Gastroesophageal sphincter (tissue), 3 donors: ENCODE measurements around the gene S100B.

Source experiments
- EP300 ChIP-seq: sonication (generic); formaldehyde crosslinking; IDR thresholded peaks from one replicate; pipeline ENCODE4 v1.6.1; 2017; ENCODE audit warnings: antibody characterized with exemption, mild to moderate bottlenecking
- POLR2A ChIP-seq, 2 donors: fragments of 450-650 bp; IDR thresholded peaks; one replicate each; pipeline ENCODE4 v1.6.1; 2017; ENCODE audit warnings: antibody characterized with exemption in 2 of 2, mild to moderate bottlenecking in 2 of 2, moderate library complexity in 1 of 2
- POLR2AphosphoS5 ChIP-seq: sonication (generic); formaldehyde crosslinking; IDR thresholded peaks from one replicate; pipeline ENCODE4 v1.6.1; 2017; ENCODE audit warnings: antibody characterized with exemption
- TF ChIP-seq, protein P1 (sequence below), 4 experiments: fragments of 200-600 bp in 2 of 4; fragments of 450-650 bp in 2 of 4; sonication (generic) in 1 of 4; IDR thresholded peaks; one replicate each; pipeline ENCODE4 v1.5.1; 2017 to 2019; ENCODE audit warnings: antibody characterized with exemption in 4 of 4, mild to moderate bottlenecking in 2 of 4, moderate library complexity in 2 of 4

- TF ChIP-seq, protein P1, sequence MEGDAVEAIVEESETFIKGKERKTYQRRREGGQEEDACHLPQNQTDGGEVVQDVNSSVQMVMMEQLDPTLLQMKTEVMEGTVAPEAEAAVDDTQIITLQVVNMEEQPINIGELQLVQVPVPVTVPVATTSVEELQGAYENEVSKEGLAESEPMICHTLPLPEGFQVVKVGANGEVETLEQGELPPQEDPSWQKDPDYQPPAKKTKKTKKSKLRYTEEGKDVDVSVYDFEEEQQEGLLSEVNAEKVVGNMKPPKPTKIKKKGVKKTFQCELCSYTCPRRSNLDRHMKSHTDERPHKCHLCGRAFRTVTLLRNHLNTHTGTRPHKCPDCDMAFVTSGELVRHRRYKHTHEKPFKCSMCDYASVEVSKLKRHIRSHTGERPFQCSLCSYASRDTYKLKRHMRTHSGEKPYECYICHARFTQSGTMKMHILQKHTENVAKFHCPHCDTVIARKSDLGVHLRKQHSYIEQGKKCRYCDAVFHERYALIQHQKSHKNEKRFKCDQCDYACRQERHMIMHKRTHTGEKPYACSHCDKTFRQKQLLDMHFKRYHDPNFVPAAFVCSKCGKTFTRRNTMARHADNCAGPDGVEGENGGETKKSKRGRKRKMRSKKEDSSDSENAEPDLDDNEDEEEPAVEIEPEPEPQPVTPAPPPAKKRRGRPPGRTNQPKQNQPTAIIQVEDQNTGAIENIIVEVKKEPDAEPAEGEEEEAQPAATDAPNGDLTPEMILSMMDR (IDR thresholded peaks at IDR 0.05) = no peak
- no peak for TF ChIP-seq POLR2AphosphoS5
- TF ChIP-seq POLR2A (IDR thresholded peaks at IDR 0.05) = no peak
- TF ChIP-seq EP300 = no peak
Observed at GRCh38 chr21:46634427-46634826, 29.5 kb upstream of the S100B start.
